DOHH2 (cell line): ENCODE data around the gene CNTN2.

Experiments used
- CTCF ChIP-seq: fragments of 200-600 bp; sonication (generic); IDR thresholded peaks from one replicate; pipeline ENCODE4 v1.5.1; 2014; ENCODE audit warnings: antibody characterized with exemption, mild to moderate bottlenecking, low read depth, low read length; ENCODE audit not compliant: poor library complexity, severe bottlenecking
- EZH2phosphoT487 ChIP-seq: fragments of 200-600 bp; sonication (generic); IDR thresholded peaks from 2 replicates; pipeline ENCODE4 v1.6.1; 2017; ENCODE audit warnings: borderline replicate concordance, mild to moderate bottlenecking, antibody characterized with exemption, low read length, moderate library complexity, mixed read lengths

GRCh38 chr1:205095422-205095821 lies 52.4 kb downstream of the CNTN2 start:
- no peak for TF ChIP-seq CTCF
- no peak for TF ChIP-seq EZH2phosphoT487
